SK-N-SH (cell line): ENCODE measurements around the gene TSGA10IP. TPM values are rescaled to one million over a fixed set of nuclear protein-coding genes. Genes with fewer than 3 reads are reported as not detected.

ENCODE experiments used
- CTCF ChIA-PET: fragments of 300-600, 350-600 bp; formaldehyde crosslinking; extraction: SDS; loops from one replicate; lab custom pipeline; 2021; lab: Yijun Ruan, JAX
- POLR2A ChIA-PET: fragments of 350-600 bp; sonication (Branson Sonifier 250); formaldehyde crosslinking; extraction: SDS; loops from one replicate; lab custom pipeline; 2020; ENCODE audit warnings: antibody characterized with exemption, inconsistent platforms; lab: Yijun Ruan, JAX
- DNase-seq: peaks from one replicate; pipeline ENCODE4 v3.0.0; 2012
- H2AFZ ChIP-seq: fragments of 200-600 bp; sonication (generic); 2 replicates; pipeline ENCODE4 v1.8.1; 2016; ENCODE audit warnings: antibody characterized with exemption, mild to moderate bottlenecking, low read depth
- H3F3A ChIP-seq: fragments of 200-600 bp; sonication (generic); replicated peaks from 2 replicates; pipeline ENCODE3; 2016; ENCODE audit warnings: antibody characterized with exemption, mild to moderate bottlenecking; ENCODE audit not compliant: insufficient read depth
- H3K27ac ChIP-seq, 2 experiments: fragments of 200-500 bp in 1 of 2; fragments of 200-600 bp in 1 of 2; sonication (Bioruptor generic) in 1 of 2; sonication (generic), shearing (Covaris generic) in 1 of 2; 2 replicates each; pipeline versions ENCODE4 v1.5.1 to v1.6.1; 2014 to 2016; ENCODE audit warnings: low read depth in 2 of 2, inconsistent platforms in 1 of 2, low read length in 1 of 2, mild to moderate bottlenecking in 1 of 2, mixed read lengths in 1 of 2
- H3K27me3 ChIP-seq: fragments of 200-600 bp; sonication (generic), shearing (Covaris generic); 2 replicates; pipeline ENCODE4 v1.6.1; 2016; ENCODE audit warnings: mixed run types; ENCODE audit not compliant: insufficient read depth
- H3K36me3 ChIP-seq, 2 experiments: fragments of 200-500 bp in 1 of 2; fragments of 200-600 bp in 1 of 2; sonication (Bioruptor generic) in 1 of 2; sonication (generic) in 1 of 2; replicated peaks in 1 of 2; 2 replicates each; pipeline versions ENCODE3 to v1.5.1; 2014 to 2016; ENCODE audit warnings: low read length in 1 of 2, mild to moderate bottlenecking in 1 of 2; ENCODE audit not compliant: insufficient read depth in 2 of 2, control insufficient read depth in 1 of 2
- H3K4me1 ChIP-seq, 2 experiments: fragments of 200-500 bp in 1 of 2; fragments of 200-600 bp in 1 of 2; sonication (Bioruptor generic) in 1 of 2; sonication (generic), shearing (Covaris generic) in 1 of 2; 2 replicates each; pipeline versions ENCODE4 v1.5.1 to v1.6.1; 2014 to 2016; ENCODE audit warnings: low read depth in 1 of 2, low read length in 1 of 2, mixed run types in 1 of 2; ENCODE audit not compliant: insufficient read depth in 2 of 2, control insufficient read depth in 1 of 2
- H3K4me2 ChIP-seq: fragments of 200-600 bp; sonication (generic), shearing (Covaris generic); 2 replicates; pipeline ENCODE4 v1.6.1; 2017; ENCODE audit warnings: mixed run types
- H3K4me3 ChIP-seq, 2 experiments: fragments of 200-500 bp in 1 of 2; fragments of 200-600 bp in 1 of 2; sonication (Bioruptor generic) in 1 of 2; sonication (generic), shearing (Covaris generic) in 1 of 2; 2 replicates each; pipeline versions ENCODE4 v1.5.1 to v1.8.1; 2014 to 2016; ENCODE audit warnings: low read depth in 2 of 2, inconsistent platforms in 1 of 2, low read length in 1 of 2, mild to moderate bottlenecking in 1 of 2, mixed read lengths in 1 of 2, moderate library complexity in 1 of 2
- H3K79me2 ChIP-seq: fragments of 200-600 bp; sonication (generic); 2 replicates; pipeline ENCODE4 v1.8.1; 2017; ENCODE audit warnings: mild to moderate bottlenecking; ENCODE audit not compliant: insufficient read depth
- H3K9ac ChIP-seq: fragments of 200-600 bp; sonication (generic); 2 replicates; pipeline ENCODE4 v1.6.1; 2017; ENCODE audit warnings: mixed run types
- H3K9me2 ChIP-seq: fragments of 200-600 bp; sonication (generic); 2 replicates; pipeline ENCODE4 v1.6.1; 2017; ENCODE audit warnings: mixed run types
- H3K9me3 ChIP-seq: fragments of 200-600 bp; sonication (generic); 2 replicates; pipeline ENCODE4 v1.6.1; 2017; ENCODE audit warnings: mixed run types, mild to moderate bottlenecking, moderate library complexity
- H4K20me1 ChIP-seq: fragments of 200-600 bp; sonication (generic); 2 replicates; pipeline ENCODE4 v1.6.1; 2017; ENCODE audit warnings: mild to moderate bottlenecking, mixed run types; ENCODE audit not compliant: insufficient read depth
- CHD2 ChIP-seq: fragments of 150-350 bp; IDR thresholded peaks from 2 replicates; pipeline ENCODE4 v1.6.1; 2018; ENCODE audit warnings: low read length; ENCODE audit not compliant: partially characterized antibody
- ELF1 ChIP-seq: IDR thresholded peaks from 2 replicates; pipeline ENCODE4 v1.4.0; 2012
- FOSL2 ChIP-seq: IDR thresholded peaks from 2 replicates; pipeline ENCODE4 v1.4.0; 2012; ENCODE audit warnings: low read depth, mild to moderate bottlenecking, moderate library complexity, borderline replicate concordance
- FOXJ3 ChIP-seq: sonication (generic); formaldehyde crosslinking; IDR thresholded peaks from 2 replicates; pipeline ENCODE4 v1.5.1; 2020; ENCODE audit warnings: mild to moderate bottlenecking, missing genetic modification reagents
- GABPA ChIP-seq: IDR thresholded peaks from 2 replicates; pipeline ENCODE4 v1.4.0; 2012; ENCODE audit warnings: low read depth, mild to moderate bottlenecking
- GATA2 ChIP-seq: sonication (generic); formaldehyde crosslinking; IDR thresholded peaks from 2 replicates; pipeline ENCODE4 v1.5.0; 2020; ENCODE audit warnings: mild to moderate bottlenecking, missing genetic modification reagents
- MXI1 ChIP-seq: IDR thresholded peaks from 2 replicates; pipeline ENCODE4 v1.6.1; 2012; ENCODE audit warnings: mild to moderate bottlenecking, low read depth, low read length, improper control_type of control experiment
- RAD21 ChIP-seq: IDR thresholded peaks from 2 replicates; pipeline ENCODE4 v1.6.1; 2012; ENCODE audit warnings: mild to moderate bottlenecking, low read length
- RCOR1 ChIP-seq: fragments of 150-350 bp; IDR thresholded peaks from 2 replicates; pipeline ENCODE4 v1.6.1; 2017; ENCODE audit warnings: antibody characterized with exemption, low read length
- RFX5 ChIP-seq: IDR thresholded peaks from 2 replicates; pipeline ENCODE4 v1.6.1; 2012; ENCODE audit warnings: mild to moderate bottlenecking, improper control_type of control experiment, low read length
- RXRA ChIP-seq: IDR thresholded peaks from 2 replicates; pipeline ENCODE4 v1.4.0; 2012; ENCODE audit warnings: low read depth, mild to moderate bottlenecking, borderline replicate concordance
- SMC3 ChIP-seq: IDR thresholded peaks from 2 replicates; pipeline ENCODE4 v1.6.1; 2012; ENCODE audit warnings: low read depth, low read length, improper control_type of control experiment
- TAF1 ChIP-seq: IDR thresholded peaks from 2 replicates; pipeline ENCODE4 v1.6.1; 2012; ENCODE audit warnings: low read depth, mild to moderate bottlenecking, low read length, moderate library complexity, borderline replicate concordance
- TCF12 ChIP-seq: IDR thresholded peaks from 2 replicates; pipeline ENCODE4 v1.4.0; 2012
- YY1 ChIP-seq: IDR thresholded peaks from 2 replicates; pipeline ENCODE4 v1.4.0; 2012; ENCODE audit warnings: low read depth, mild to moderate bottlenecking
- WGBS: methylation state at CpG from one replicate; pipeline ENCODE4 v1.1.6; 2017; ENCODE audit warnings: low lambda C conversion rate; 5-methylcytosine and 5-hydroxymethylcytosine counted together
- polyA plus RNA-seq, 3 experiments: library from polyadenylated mRNA; depleted of rRNA; stranded (reverse); fragments of >200 nt; gene quantifications; 2 replicates each; pipeline ENCODE4 v1.2.3, GENCODE V29; 2012
- TF ChIP-seq, protein P1 (sequence below): fragments of 200-600 bp; sonication (generic); IDR thresholded peaks from 2 replicates; pipeline ENCODE4 v1.6.1; 2017; ENCODE audit warnings: antibody characterized with exemption, mild to moderate bottlenecking, moderate library complexity
- TF ChIP-seq, protein P2 (sequence below): IDR thresholded peaks from 2 replicates; pipeline ENCODE4 v1.4.0; 2012; ENCODE audit warnings: low read depth
- TF ChIP-seq, protein P3 (sequence below): IDR thresholded peaks from 2 replicates; pipeline ENCODE4 v1.4.0; 2012; ENCODE audit warnings: low read depth, borderline replicate concordance
- TF ChIP-seq, protein P4 (sequence below): IDR thresholded peaks from 2 replicates; pipeline ENCODE4; 2012
- TF ChIP-seq, protein P5 (sequence below): IDR thresholded peaks from 2 replicates; pipeline ENCODE4 v1.6.1; 2012; ENCODE audit warnings: mild to moderate bottlenecking, low read depth, low read length, moderate library complexity

Gene TSGA10IP
- polyA plus RNA-seq, 1 of the 3 experiments (the other 2 are of a cell fraction): not detected

DNA sequence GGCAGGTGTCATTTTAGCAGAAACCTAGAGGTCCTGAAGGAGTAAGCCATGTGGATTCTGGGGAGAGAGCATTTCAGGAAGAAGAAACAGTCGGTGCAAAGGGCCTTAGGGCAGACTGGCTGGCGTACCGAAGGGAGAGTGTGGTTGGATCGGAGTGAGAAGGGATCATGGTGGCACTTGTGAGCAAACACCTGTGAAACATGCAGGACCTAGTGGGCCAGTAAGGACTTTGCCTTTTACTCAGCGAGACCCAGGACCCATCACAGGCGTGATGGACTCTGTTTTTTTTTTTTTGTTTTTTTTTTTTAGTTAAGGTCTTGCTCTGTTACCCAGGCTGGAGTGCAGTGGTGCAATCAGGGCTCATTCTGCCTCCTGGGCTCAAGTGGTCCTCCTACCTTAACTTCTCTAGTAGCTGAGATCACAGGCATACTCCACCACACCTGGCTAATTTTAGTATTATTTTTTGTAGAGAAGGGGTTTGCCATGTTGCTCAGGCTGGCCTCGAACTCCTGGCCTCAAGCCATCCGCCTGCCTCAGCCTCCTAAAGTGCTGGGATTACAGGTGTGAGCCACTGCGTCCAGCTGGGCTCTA lies 3.5 kb upstream of the TSGA10IP start:
- Histone ChIP-seq H3K4me1 (peaks cover 0 to 12% of the 10 kb centered on the region in 2 experiments; a peak in 2 of 4 replicates), H3F3A (peaks cover 12% of the 10 kb centered on the region), H3K27ac (peak overlapping the region in 1 of 2 experiments; percentile 65; a peak in 2 of 4 replicates), H3K36me3 (no peaks in the 10 kb centered on the region), H3K79me2 (no peaks in the 10 kb centered on the region), H3K9ac (peak overlapping the region; percentile 28; the same call in 1 of the 2 replicates), H3K4me2 (peak overlapping the region; percentile 58; the same call in 1 of the 2 replicates), H3K4me3 (no peak overlapping the region), H2AFZ (peak overlapping the region; percentile 80), H3K9me3 (no peaks in the 10 kb centered on the region), H4K20me1 (no peaks in the 10 kb centered on the region), H3K9me2 (no peaks in the 10 kb centered on the region), H3K27me3 (no peaks in the 10 kb centered on the region)
- no peak for DNase-seq
- TF ChIP-seq, protein P1, sequence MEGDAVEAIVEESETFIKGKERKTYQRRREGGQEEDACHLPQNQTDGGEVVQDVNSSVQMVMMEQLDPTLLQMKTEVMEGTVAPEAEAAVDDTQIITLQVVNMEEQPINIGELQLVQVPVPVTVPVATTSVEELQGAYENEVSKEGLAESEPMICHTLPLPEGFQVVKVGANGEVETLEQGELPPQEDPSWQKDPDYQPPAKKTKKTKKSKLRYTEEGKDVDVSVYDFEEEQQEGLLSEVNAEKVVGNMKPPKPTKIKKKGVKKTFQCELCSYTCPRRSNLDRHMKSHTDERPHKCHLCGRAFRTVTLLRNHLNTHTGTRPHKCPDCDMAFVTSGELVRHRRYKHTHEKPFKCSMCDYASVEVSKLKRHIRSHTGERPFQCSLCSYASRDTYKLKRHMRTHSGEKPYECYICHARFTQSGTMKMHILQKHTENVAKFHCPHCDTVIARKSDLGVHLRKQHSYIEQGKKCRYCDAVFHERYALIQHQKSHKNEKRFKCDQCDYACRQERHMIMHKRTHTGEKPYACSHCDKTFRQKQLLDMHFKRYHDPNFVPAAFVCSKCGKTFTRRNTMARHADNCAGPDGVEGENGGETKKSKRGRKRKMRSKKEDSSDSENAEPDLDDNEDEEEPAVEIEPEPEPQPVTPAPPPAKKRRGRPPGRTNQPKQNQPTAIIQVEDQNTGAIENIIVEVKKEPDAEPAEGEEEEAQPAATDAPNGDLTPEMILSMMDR: no peak
- TF ChIP-seq, protein P2, sequence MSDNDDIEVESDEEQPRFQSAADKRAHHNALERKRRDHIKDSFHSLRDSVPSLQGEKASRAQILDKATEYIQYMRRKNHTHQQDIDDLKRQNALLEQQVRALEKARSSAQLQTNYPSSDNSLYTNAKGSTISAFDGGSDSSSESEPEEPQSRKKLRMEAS: no peak
- TF ChIP-seq, protein P3, sequence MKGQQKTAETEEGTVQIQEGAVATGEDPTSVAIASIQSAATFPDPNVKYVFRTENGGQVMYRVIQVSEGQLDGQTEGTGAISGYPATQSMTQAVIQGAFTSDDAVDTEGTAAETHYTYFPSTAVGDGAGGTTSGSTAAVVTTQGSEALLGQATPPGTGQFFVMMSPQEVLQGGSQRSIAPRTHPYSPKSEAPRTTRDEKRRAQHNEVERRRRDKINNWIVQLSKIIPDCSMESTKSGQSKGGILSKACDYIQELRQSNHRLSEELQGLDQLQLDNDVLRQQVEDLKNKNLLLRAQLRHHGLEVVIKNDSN: no peak
- no peak for TF ChIP-seq CHD2
- no peak for TF ChIP-seq FOSL2
- TF ChIP-seq YY1: no peak
- TF ChIP-seq TAF1: no peak
- TF ChIP-seq RAD21: no peak
- TF ChIP-seq TCF12: no peak
- 71% methylated on average over 9 of the region's 9 CpGs for WGBS
- POLR2A ChIA-PET: no interaction called here
- CTCF ChIA-PET: interaction anchor here (1.2 kb wide), 1 partner anchor 11 kb away, joined by 5 read pairs; no protein-coding TSS in a partner anchor

DNA sequence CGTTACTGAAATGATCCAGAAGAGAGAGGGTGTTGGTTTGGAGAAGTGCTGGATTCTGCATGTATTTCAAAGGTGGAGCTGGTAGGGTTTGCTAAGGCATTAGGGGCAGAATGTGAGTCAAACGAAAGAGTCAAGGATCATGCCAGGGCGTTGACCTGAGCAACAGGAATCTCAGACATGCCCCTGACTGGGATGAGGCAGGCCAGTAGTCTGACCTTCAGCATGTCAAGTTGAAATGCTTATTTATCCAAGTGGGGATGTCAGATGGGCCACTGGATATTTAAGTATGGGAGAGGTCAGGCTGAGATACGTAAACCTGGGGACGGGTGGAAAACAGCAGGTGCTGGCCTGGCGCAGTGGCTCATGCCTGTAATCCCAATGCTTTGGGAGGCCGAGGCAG lies 2.7 kb upstream of the TSGA10IP start:
- no peaks in the 10 kb centered on the region for H3K9me3 ChIP-seq
- H3K79me2 ChIP-seq: no peaks in the 10 kb centered on the region
- WGBS: 96% methylated on average over 7 of the region's 7 CpGs
- no peak for DNase-seq
- H3K9me2 ChIP-seq: no peaks in the 10 kb centered on the region
- H3K27ac ChIP-seq: no peak overlapping the region
- no peak overlapping the region for H3K9ac ChIP-seq
- ChIA-PET POLR2A (no interaction called here), CTCF (interaction anchor here (1.4 kb wide), 1 partner anchor 18 kb away, joined by 3 read pairs; no protein-coding TSS in a partner anchor)
- H3K4me2 ChIP-seq: no peak overlapping the region
- no peaks in the 10 kb centered on the region for H3K27me3 ChIP-seq
- H3F3A ChIP-seq: peaks cover 12% of the 10 kb centered on the region
- H2AFZ ChIP-seq: no peak overlapping the region
- no peak overlapping the region for H3K4me3 ChIP-seq
- H3K4me1 ChIP-seq: peaks cover 0 to 12% of the 10 kb centered on the region in 2 experiments; a peak in 2 of 4 replicates
- no peaks in the 10 kb centered on the region for H3K36me3 ChIP-seq
- no peaks in the 10 kb centered on the region for H4K20me1 ChIP-seq
- TF ChIP-seq RAD21 (no peak), RFX5 (no peak), GATA2 (CRISPR knock-in tag) (no peak), SMC3 (no peak), ELF1 (no peak), TCF12 (no peak), RXRA (no peak), CHD2 (no peak), RCOR1 (no peak), MXI1 (no peak), GABPA (no peak), FOXJ3 (CRISPR knock-in tag) (no peak)
- TF ChIP-seq, protein P2: no peak
- TF ChIP-seq, protein P4, sequence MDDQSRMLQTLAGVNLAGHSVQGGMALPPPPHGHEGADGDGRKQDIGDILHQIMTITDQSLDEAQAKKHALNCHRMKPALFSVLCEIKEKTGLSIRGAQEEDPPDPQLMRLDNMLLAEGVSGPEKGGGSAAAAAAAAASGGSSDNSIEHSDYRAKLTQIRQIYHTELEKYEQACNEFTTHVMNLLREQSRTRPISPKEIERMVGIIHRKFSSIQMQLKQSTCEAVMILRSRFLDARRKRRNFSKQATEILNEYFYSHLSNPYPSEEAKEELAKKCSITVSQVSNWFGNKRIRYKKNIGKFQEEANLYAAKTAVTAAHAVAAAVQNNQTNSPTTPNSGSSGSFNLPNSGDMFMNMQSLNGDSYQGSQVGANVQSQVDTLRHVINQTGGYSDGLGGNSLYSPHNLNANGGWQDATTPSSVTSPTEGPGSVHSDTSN: no peak
- TF ChIP-seq, protein P5, sequence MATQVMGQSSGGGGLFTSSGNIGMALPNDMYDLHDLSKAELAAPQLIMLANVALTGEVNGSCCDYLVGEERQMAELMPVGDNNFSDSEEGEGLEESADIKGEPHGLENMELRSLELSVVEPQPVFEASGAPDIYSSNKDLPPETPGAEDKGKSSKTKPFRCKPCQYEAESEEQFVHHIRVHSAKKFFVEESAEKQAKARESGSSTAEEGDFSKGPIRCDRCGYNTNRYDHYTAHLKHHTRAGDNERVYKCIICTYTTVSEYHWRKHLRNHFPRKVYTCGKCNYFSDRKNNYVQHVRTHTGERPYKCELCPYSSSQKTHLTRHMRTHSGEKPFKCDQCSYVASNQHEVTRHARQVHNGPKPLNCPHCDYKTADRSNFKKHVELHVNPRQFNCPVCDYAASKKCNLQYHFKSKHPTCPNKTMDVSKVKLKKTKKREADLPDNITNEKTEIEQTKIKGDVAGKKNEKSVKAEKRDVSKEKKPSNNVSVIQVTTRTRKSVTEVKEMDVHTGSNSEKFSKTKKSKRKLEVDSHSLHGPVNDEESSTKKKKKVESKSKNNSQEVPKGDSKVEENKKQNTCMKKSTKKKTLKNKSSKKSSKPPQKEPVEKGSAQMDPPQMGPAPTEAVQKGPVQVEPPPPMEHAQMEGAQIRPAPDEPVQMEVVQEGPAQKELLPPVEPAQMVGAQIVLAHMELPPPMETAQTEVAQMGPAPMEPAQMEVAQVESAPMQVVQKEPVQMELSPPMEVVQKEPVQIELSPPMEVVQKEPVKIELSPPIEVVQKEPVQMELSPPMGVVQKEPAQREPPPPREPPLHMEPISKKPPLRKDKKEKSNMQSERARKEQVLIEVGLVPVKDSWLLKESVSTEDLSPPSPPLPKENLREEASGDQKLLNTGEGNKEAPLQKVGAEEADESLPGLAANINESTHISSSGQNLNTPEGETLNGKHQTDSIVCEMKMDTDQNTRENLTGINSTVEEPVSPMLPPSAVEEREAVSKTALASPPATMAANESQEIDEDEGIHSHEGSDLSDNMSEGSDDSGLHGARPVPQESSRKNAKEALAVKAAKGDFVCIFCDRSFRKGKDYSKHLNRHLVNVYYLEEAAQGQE: no peak
